AG08396 (cell line): ENCODE data around the gene CXCR5.
A peak's percentile ranks its signal among the peaks of the same experiment; 100 is the strongest.

Source experiments
- DNase-seq: peaks from one replicate; pipeline ENCODE4 v3.0.0; 2012; ENCODE audit warnings: low spot score, mixed read lengths

Gene CXCR5

GRCh38 chr11:118877487-118878162 is 6.1 kb upstream of the CXCR5 start:
- DNase-seq, result peak; percentile 1

- DNase-seq, result no peak
Observed at GRCh38 chr11:118878163-118878563, 5.5 kb upstream of the CXCR5 start.

DNA sequence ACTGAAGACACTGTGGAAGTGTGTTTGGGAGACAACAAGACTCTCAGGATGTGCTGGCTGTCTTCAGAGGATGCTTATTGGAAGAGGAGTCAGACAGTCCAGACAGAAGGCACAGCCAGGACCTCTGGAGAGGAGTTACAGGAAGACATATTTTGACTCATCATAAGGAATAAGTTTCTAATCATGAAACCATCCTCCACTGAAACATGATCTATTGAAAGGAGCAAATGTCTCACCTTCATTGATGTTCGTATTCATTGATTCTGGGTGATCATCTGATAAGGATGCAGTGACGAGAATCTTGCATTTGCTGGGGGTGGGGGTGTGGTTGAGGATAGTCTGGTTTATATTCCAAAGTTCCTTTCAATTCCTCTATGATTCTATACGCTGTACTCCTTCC is 2.5 kb upstream of the CXCR5 start:
- DNase-seq, result no peak

DNA sequence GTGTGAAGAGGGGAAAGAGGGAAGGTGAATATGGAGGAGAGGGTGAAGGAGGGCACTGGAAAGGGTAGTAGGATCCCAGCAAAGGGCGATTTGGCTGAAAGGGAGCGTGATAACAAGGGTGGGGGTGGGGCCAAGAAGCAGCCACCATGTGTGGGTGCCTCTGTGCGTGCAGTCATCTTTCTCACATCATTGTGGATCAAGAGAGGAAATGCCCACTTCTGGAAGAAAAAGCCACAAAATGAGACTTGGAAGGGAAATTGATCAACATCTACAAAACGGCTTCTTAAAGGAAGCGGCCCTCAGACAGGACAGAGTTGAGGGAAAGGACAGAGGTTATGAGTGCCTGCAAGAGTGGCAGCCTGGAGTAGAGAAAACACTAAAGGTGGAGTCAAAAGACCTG is 1.2 kb upstream of the CXCR5 start:
- no peak for DNase-seq

DNA sequence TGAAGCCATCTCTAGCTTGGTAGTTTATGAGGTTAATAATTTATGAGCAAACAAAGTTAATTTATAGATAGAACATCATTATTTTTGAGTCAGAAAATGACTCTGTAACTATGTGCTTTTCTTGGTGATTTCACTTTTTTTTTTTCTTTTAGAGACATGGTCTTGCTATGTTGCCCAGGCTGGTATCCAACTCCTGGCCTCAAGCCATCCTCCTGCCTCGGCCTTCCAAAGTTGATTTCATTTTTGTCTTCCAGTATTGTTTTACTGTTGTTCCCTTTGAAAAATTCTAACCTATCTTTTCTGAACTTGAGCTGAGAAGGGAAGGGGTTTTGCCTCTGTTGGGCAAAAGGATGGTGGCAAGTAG is 706 bp upstream of the CXCR5 start:
- no peak for DNase-seq

- no peak for DNase-seq
Observed at GRCh38 chr11:118884875-118885274, 1.2 kb downstream of the CXCR5 start.

DNA sequence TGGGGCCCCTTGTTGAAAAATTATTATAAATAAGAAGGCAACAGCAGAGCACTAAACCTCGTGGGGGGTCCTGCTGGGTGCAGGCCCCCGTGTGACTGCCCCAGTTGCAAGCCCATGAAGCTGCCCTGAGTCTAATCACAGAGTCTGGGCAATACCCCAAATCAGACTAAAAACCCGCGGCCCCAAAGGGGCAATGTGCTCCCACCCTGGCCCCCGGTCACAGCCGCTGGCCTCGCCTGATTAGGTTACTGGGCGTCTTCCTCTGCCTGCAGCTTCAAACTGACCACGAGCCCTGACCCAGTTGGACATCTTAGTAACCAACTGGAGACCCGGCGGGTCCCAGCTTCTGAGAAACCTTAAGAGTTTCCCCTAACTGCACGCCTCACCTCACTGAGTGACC is 1.6 kb downstream of the CXCR5 start:
- no peak for DNase-seq

DNA sequence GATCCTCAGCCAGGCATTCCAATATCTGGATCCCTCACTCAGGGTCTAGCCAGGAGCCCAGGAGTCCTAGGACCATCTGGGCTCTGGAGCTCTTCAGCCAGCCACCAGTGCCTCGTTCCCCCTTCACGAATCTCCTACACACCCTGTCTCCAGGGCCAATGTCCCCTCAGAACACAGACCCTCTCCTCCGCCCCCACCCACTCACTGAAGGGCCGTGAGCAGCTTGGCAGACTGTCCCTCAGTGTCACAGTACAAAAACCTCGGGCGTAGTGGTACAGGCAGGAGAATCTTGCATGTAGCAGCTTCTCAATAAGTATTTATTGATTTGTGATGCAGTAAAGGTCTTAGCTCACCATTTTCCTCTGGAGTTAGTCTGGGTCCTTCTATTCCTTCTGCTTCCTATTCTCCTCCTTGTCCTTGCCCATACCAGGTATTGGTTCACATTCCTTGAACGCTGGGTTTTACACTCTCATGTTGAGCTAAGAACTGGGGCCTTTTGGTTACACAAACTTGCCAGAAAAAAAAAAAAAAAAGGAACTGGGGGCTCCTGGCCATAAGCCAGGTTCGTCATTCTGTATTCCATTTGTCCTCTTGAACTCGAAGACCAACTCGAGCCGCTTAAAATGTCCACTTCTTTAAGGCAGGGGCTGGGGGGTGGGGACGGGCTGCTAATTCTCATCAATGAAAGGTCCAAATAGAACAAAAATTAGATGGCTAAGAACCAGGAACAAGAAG is 2.3 kb downstream of the CXCR5 start:
- no peak for DNase-seq

DNA sequence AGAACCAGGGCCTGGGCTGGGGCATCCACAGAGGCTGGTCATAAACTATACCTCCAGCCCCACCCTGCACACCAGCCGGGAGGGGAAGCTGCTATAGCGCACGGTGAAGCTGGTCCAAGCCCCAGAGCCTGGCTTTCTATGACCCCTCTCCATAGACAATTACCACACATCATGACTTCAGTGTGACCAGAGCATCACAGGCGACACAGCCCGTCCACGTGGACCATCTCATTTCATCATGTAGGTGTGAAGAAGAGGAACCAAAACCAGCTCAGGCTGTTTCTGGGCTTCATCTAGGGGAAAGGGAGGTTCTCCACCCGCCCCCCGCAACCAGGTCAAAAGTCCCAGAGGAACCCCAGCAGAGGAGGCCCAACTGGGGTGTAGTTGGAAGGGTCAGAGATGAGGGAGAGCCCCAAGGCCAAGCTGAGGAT is 3.0 kb downstream of the CXCR5 start:
- DNase-seq, result no peak

DNA sequence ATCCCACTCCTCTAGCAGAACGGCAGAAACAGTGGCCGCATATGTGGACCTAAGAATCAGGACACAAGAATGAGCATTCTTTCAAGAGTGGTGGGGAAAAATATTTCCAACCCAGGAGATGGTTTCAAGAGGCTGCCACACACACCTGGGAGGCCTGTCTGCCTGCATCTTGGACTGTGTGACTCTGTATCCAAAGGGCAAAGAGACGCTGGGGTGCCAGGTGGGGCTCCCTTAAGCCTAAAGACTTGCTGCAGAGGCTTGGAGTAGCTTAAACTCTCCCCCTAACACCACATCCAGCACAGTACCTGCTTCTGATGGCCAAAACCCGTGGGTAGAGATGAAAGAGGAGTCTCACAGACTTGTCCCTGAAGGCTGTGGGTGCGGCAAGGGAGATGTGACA is 3.5 kb downstream of the CXCR5 start:
- no peak for DNase-seq

- no peak for DNase-seq
Observed at GRCh38 chr11:118888398-118888797, 4.7 kb downstream of the CXCR5 start.

DNA sequence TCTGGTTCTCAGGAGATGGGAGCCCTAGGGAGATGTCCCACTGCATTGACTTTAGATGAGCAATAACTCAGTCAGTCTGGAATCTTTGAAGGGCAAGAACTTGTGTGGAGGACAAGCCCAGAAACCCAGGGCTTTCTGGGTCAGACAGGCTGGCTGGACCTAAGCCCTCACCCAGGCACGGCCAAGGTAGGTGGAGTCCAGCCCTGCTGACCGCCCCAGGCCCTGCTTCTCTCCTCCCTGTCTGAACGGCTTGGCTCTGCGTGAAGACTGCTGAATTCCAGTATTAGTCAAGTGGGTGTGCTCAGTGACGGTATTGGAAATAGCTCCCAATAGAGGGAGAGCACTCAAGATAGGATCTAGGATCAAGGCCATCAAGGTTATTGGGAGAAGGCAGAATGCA is 6.1 kb downstream of the CXCR5 start:
- DNase-seq, result peak; percentile 79

- DNase-seq, result no peak
Observed at GRCh38 chr11:118892514-118892913, 8.8 kb downstream of the CXCR5 start.

GRCh38 chr11:118892964-118893363 is 9.3 kb downstream of the CXCR5 start:
- no peak for DNase-seq

DNA sequence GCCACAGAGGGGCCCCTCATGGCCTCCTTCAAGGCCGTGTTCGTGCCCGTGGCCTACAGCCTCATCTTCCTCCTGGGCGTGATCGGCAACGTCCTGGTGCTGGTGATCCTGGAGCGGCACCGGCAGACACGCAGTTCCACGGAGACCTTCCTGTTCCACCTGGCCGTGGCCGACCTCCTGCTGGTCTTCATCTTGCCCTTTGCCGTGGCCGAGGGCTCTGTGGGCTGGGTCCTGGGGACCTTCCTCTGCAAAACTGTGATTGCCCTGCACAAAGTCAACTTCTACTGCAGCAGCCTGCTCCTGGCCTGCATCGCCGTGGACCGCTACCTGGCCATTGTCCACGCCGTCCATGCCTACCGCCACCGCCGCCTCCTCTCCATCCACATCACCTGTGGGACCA is 10.0 kb downstream of the CXCR5 start:
- no peak for DNase-seq

DNA sequence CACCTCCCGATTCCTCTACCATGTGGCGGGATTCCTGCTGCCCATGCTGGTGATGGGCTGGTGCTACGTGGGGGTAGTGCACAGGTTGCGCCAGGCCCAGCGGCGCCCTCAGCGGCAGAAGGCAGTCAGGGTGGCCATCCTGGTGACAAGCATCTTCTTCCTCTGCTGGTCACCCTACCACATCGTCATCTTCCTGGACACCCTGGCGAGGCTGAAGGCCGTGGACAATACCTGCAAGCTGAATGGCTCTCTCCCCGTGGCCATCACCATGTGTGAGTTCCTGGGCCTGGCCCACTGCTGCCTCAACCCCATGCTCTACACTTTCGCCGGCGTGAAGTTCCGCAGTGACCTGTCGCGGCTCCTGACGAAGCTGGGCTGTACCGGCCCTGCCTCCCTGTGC is 10.5 kb downstream of the CXCR5 start:
- no peak for DNase-seq

- DNase-seq, result no peak
Observed at GRCh38 chr11:118895093-118896039, 11.7 kb downstream of the CXCR5 start.

DNA sequence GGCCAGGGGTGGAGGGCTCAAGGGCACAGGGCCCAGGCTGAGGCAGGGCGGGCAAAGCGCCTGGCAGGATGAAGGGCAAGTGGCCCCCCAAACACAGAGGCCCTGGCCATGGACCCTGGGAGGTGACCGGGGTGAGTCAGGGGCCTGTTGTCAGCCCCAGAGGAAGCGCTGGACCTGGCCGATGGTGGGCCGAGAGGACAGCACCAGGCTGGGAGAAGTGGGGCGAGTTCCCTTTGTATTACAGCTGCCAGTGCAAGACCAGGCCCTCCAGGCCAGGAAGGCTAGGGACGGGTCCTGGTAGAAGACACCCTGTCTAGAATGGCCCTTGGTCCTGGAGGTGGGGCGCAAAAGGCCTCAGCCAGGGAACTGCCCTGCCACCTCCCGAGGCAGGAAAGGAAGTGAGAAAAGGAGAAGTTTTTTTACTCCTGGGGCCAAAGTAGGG is 12.8 kb downstream of the CXCR5 start:
- DNase-seq, result no peak

- no peak for DNase-seq
Observed at GRCh38 chr11:118896921-118897591, 13.4 kb downstream of the CXCR5 start.

- no peak for DNase-seq
Observed at GRCh38 chr11:118897721-118898310, 14.1 kb downstream of the CXCR5 start.

- no peak for DNase-seq
Observed at GRCh38 chr11:118898400-118899295, 15.0 kb downstream of the CXCR5 start.
